ENCODE data around the gene UGT3A2.

The UGT3A2 gene

DNA sequence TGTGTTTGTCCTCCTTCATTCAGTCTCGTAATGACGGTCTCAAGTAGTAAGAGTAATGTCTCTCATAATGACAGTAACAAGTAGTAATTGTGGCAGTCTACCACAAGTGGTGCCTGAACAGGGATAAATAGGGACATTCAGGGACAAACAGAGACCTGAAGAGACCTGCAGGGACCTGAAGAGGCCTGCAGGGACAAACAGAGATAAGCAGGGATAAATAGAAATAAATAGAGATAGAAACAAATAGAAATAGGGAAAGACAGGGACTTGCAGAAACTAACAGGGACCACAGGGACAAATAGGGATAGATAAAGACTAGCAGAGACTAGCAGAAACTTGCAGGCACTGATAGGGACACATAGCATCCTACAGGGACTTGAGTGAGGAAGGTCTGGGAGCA lies 7.9 kb downstream of the UGT3A2 start:
- Histone ChIP-seq H3K27ac (no peak overlapping the region), H3K9me3 (ENCODE audit: severe bottlenecking) (no peaks in the 10 kb centered on the region), H3K4me3 (ENCODE audit: low read depth, low read length) (no peak overlapping the region)

DNA sequence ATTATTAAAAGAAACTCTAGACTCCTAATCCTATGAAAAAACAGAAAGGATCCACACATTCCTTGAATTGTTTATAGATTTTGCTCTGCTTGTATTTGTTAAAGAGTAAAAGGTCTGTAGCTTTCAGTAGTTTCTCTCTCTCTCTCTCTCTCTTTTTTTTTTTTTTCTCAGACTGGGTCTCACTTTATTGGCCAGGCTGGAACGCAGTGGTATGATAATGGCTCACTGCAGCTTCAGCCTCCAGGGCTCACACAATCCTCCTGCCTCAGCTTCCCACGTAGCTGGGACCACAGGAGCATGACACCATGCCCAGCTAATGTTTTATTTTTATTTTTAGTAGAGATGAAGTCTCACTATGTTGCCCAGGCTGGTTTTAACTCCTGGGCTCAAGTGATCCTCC lies 9.3 kb downstream of the UGT3A2 start:
- no peaks in the 10 kb centered on the region for H3K9me3 ChIP-seq (ENCODE audit: severe bottlenecking)
- no peak overlapping the region for H3K27ac ChIP-seq
- DNase-seq: no peak
- no peak overlapping the region for H3K4me3 ChIP-seq (ENCODE audit: low read depth, low read length)
- TF ChIP-seq, protein P1, sequence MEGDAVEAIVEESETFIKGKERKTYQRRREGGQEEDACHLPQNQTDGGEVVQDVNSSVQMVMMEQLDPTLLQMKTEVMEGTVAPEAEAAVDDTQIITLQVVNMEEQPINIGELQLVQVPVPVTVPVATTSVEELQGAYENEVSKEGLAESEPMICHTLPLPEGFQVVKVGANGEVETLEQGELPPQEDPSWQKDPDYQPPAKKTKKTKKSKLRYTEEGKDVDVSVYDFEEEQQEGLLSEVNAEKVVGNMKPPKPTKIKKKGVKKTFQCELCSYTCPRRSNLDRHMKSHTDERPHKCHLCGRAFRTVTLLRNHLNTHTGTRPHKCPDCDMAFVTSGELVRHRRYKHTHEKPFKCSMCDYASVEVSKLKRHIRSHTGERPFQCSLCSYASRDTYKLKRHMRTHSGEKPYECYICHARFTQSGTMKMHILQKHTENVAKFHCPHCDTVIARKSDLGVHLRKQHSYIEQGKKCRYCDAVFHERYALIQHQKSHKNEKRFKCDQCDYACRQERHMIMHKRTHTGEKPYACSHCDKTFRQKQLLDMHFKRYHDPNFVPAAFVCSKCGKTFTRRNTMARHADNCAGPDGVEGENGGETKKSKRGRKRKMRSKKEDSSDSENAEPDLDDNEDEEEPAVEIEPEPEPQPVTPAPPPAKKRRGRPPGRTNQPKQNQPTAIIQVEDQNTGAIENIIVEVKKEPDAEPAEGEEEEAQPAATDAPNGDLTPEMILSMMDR (IDR thresholded peaks at IDR 0.05; ENCODE audit: low read depth, low read length): no peak
- H3K27me3 ChIP-seq (ENCODE audit: insufficient read depth, low read depth, severe bottlenecking): no peaks in the 10 kb centered on the region
- no peaks in the 10 kb centered on the region for H3K36me3 ChIP-seq

More for the DNA sequence above, 7.9 kb downstream of the UGT3A2 start:
- TF ChIP-seq, protein P1 (IDR thresholded peaks at IDR 0.05; ENCODE audit: low read depth, low read length): no peak
- no peaks in the 10 kb centered on the region for H3K27me3 ChIP-seq (ENCODE audit: insufficient read depth, low read depth, severe bottlenecking)
- no peak for DNase-seq
- no peaks in the 10 kb centered on the region for H3K36me3 ChIP-seq

GRCh38 chr5:36056422-36056821 lies 10.3 kb downstream of the UGT3A2 start:
- Histone ChIP-seq H3K27me3 (ENCODE audit: insufficient read depth, low read depth, severe bottlenecking) (no peaks in the 10 kb centered on the region), H3K9me3 (ENCODE audit: severe bottlenecking) (no peaks in the 10 kb centered on the region), H3K27ac (no peak overlapping the region), H3K36me3 (no peaks in the 10 kb centered on the region), H3K4me3 (ENCODE audit: low read depth, low read length) (no peak overlapping the region)
- TF ChIP-seq, protein P1 (IDR thresholded peaks at IDR 0.05; ENCODE audit: low read depth, low read length): no peak
- DNase-seq: no peak

DNA sequence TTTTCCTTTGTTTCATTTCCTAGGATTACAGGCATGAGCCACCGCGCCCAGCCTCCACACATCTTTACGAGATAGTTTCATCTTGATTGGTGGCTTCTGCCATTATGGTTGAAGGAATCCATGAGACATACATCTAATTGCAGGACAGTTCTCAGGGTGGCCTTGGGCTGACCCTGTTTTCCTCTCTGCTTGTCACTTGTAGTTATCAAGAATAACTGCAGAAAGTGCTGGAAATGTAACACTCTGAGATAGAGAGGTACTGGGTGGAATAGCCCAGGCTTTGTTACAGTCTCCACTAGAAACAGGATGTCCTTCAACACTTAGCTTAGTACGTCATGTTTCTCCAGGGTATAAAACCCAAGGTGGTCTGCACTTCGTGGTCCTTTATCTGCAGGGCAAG lies 10.7 kb downstream of the UGT3A2 start:
- Histone ChIP-seq H3K9me3 (ENCODE audit: severe bottlenecking) (no peaks in the 10 kb centered on the region), H3K36me3 (no peaks in the 10 kb centered on the region), H3K27ac (no peak overlapping the region), H3K4me3 (ENCODE audit: low read depth, low read length) (no peak overlapping the region), H3K27me3 (ENCODE audit: insufficient read depth, low read depth, severe bottlenecking) (no peaks in the 10 kb centered on the region)
- no peak for DNase-seq
- TF ChIP-seq, protein P1 (IDR thresholded peaks at IDR 0.05; ENCODE audit: low read depth, low read length): no peak

DNA sequence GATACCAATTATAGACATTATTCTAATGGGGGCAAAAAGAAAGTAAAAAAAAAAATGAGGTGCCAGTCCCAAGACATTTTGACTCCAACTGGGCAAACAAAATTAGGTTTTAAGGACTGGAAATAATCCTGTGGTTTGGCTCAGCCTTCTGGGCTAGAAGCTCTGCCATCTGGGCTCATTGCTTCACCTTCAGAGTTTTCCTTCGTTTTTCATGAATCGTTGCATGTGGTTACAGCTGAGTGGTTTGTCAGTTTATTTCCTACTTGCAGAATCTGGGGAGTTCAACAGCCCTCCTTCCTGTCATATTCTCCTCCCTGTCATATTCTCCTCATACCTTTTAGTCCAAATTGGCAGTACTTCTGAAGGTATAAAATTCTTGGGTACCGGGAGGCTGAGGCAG lies 12.0 kb downstream of the UGT3A2 start:
- Histone ChIP-seq H3K27ac (no peak overlapping the region), H3K4me3 (ENCODE audit: low read depth, low read length) (no peak overlapping the region), H3K9me3 (ENCODE audit: severe bottlenecking) (no peaks in the 10 kb centered on the region), H3K27me3 (ENCODE audit: insufficient read depth, low read depth, severe bottlenecking) (no peaks in the 10 kb centered on the region), H3K36me3 (no peaks in the 10 kb centered on the region)
- TF ChIP-seq, protein P1 (IDR thresholded peaks at IDR 0.05; ENCODE audit: low read depth, low read length): no peak
- no peak for DNase-seq

GRCh38 chr5:36052538-36052937 lies 14.1 kb downstream of the UGT3A2 start:
- H3K27ac ChIP-seq: no peak overlapping the region
- no peak overlapping the region for H3K4me3 ChIP-seq (ENCODE audit: low read depth, low read length)
- TF ChIP-seq, protein P1 (IDR thresholded peaks at IDR 0.05; ENCODE audit: low read depth, low read length): no peak
- H3K9me3 ChIP-seq (ENCODE audit: severe bottlenecking): no peaks in the 10 kb centered on the region
- no peaks in the 10 kb centered on the region for H3K27me3 ChIP-seq (ENCODE audit: insufficient read depth, low read depth, severe bottlenecking)
- DNase-seq: no peak
- no peaks in the 10 kb centered on the region for H3K36me3 ChIP-seq
